ENCODE data around the gene BICD2. TPM values are rescaled to one million over a fixed set of nuclear protein-coding genes. Genes with fewer than 3 reads are reported as not detected.
A peak's percentile ranks its signal among the peaks of the same experiment; 100 is the strongest.

Gene BICD2
- total and polyA plus RNA-seq, 4 donors: 13.8 to 33.2 (median 26.4) TPM

DNA sequence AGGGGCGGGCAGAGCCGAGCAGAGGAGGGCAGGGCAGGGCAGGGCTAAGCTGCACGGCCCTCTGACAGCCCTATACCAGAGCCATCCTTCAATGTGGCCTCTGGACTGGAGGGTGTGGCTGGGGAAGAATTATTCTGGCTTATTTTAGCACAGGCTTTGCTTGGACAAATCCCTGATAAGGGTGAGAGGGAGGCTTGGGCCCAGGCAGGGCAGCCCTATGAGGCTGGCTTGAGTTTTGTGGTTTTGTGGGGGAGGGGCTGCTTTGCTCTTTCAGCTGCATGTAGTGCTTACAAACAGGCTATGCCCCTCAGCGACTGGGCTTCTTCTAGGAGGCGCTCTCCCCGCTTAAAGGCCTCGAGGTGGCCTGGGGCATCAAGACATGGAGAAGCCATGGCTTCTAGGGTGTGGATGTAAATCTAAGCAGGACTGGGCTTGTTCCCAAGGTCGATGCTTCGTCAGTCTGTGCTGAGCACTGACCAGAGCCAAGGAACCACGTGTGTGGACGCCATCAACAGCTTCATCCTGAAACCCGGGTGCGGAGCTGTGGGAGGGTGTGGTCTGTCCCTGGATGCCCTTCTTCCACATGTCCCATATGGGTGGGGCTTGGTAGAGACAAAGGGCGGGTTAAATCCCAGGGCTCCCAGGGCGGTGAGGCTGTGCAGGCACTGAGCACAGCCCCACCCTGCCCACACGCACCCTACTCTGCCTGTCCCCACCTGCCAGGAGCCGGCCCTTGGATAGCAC lies 49.0 kb downstream of the BICD2 start:
- no peak overlapping the region for H3K27ac ChIP-seq (ENCODE audit: low read depth in 1 of 2, low read length in 1 of 2)
- WGBS, 2 donors: 84 to 86% methylated on average over 17 of the region's 17 CpGs
- peak in 1 of 3 donors; percentile 10 for DNase-seq
- peaks cover 0 to 2% (median 0%) of the 10 kb centered on the region in 5 donors for H3K4me1 ChIP-seq (ENCODE audit: control insufficient read depth in 5 of 5, insufficient read depth in 5 of 5, low read length in 5 of 5)
- no peak for ATAC-seq (ENCODE audit: insufficient read depth, low FRiP score)
- no peak overlapping the region for H3K4me3 ChIP-seq
- peaks cover 8 to 76% (median 49%) of the 10 kb centered on the region in 4 donors for H3K36me3 ChIP-seq (ENCODE audit: control insufficient read depth in 4 of 4, insufficient read depth in 4 of 4, low read length in 4 of 4)
- H3K9me3 ChIP-seq (ENCODE audit: control insufficient read depth in 4 of 4, insufficient read depth in 3 of 4, low read length in 3 of 4): peaks cover 0 to 2% (median 0%) of the 10 kb centered on the region in 4 donors
- TF ChIP-seq, protein P1, sequence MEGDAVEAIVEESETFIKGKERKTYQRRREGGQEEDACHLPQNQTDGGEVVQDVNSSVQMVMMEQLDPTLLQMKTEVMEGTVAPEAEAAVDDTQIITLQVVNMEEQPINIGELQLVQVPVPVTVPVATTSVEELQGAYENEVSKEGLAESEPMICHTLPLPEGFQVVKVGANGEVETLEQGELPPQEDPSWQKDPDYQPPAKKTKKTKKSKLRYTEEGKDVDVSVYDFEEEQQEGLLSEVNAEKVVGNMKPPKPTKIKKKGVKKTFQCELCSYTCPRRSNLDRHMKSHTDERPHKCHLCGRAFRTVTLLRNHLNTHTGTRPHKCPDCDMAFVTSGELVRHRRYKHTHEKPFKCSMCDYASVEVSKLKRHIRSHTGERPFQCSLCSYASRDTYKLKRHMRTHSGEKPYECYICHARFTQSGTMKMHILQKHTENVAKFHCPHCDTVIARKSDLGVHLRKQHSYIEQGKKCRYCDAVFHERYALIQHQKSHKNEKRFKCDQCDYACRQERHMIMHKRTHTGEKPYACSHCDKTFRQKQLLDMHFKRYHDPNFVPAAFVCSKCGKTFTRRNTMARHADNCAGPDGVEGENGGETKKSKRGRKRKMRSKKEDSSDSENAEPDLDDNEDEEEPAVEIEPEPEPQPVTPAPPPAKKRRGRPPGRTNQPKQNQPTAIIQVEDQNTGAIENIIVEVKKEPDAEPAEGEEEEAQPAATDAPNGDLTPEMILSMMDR (IDR thresholded peaks at IDR 0.05; ENCODE audit: control extremely low read depth, extremely low read depth): no peak
- H3K9ac ChIP-seq (ENCODE audit: insufficient read depth in 1 of 2, low read length in 2 of 2): no peak overlapping the region
- H3K27me3 ChIP-seq (ENCODE audit: control insufficient read depth in 3 of 3, insufficient read depth in 3 of 3, low read length in 2 of 3): no peaks in the 10 kb centered on the region

- DNase-seq (peak in 1 of 3 donors; percentile 8), ATAC-seq (ENCODE audit: insufficient read depth, low FRiP score) (no peak)
- Histone ChIP-seq H3K27ac (ENCODE audit: low read depth in 1 of 2, low read length in 1 of 2) (no peak overlapping the region), H3K4me1 (ENCODE audit: control insufficient read depth in 5 of 5, insufficient read depth in 5 of 5, low read length in 5 of 5) (peaks cover 0 to 2% (median 0%) of the 10 kb centered on the region in 5 donors), H3K9ac (ENCODE audit: insufficient read depth in 1 of 2, low read length in 2 of 2) (no peak overlapping the region), H3K36me3 (ENCODE audit: control insufficient read depth in 4 of 4, insufficient read depth in 4 of 4, low read length in 4 of 4) (peaks cover 5 to 74% (median 46%) of the 10 kb centered on the region in 4 donors), H3K9me3 (ENCODE audit: control insufficient read depth in 4 of 4, insufficient read depth in 3 of 4, low read length in 3 of 4) (peaks cover 0 to 2% (median 0%) of the 10 kb centered on the region in 4 donors), H3K27me3 (ENCODE audit: control insufficient read depth in 3 of 3, insufficient read depth in 3 of 3, low read length in 2 of 3) (no peaks in the 10 kb centered on the region), H3K4me3 (no peak overlapping the region)
- 96 to 97% methylated on average over 34 of the region's 34 CpGs for WGBS, 2 donors
- TF ChIP-seq, protein P1 (IDR thresholded peaks at IDR 0.05; ENCODE audit: control extremely low read depth, extremely low read depth): no peak
Measured at GRCh38 chr9:92714787-92715487, 49.7 kb downstream of the BICD2 start.

DNA sequence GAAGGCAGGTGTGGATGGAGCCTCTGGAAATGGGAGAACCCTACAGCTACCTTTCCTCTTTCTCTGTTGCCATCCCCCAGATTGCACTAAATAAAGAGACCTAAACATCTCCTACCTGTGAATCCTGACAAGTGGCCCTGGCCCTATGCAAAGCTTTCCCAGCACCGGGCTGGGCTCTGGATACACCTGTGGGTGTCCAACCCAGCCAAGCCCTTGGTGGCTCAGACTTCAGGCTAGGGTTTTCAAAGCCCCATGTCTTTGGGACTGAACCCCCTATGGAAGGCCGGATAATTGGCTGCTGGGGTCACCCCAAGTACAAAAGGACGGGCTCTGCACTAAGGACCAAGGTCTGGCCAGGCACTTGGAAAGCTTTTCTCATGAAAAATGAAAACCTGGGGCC lies 50.6 kb downstream of the BICD2 start:
- ATAC-seq (ENCODE audit: insufficient read depth, low FRiP score): no peak
- H3K36me3 ChIP-seq (ENCODE audit: control insufficient read depth in 4 of 4, insufficient read depth in 4 of 4, low read length in 4 of 4): peaks cover 0 to 69% (median 39%) of the 10 kb centered on the region in 4 donors

More for the DNA sequence above, 50.6 kb downstream of the BICD2 start:
- Histone ChIP-seq H3K4me1 (ENCODE audit: control insufficient read depth in 5 of 5, insufficient read depth in 5 of 5, low read length in 5 of 5) (peaks cover 0 to 2% (median 0%) of the 10 kb centered on the region in 5 donors), H3K4me3 (no peak overlapping the region), H3K27ac (ENCODE audit: low read depth in 1 of 2, low read length in 1 of 2) (no peak overlapping the region), H3K9ac (ENCODE audit: insufficient read depth in 1 of 2, low read length in 2 of 2) (no peak overlapping the region), H3K9me3 (ENCODE audit: control insufficient read depth in 4 of 4, insufficient read depth in 3 of 4, low read length in 3 of 4) (peaks cover 0 to 2% (median 0%) of the 10 kb centered on the region in 4 donors), H3K27me3 (ENCODE audit: control insufficient read depth in 3 of 3, insufficient read depth in 3 of 3, low read length in 2 of 3) (no peaks in the 10 kb centered on the region)
- TF ChIP-seq, protein P1 (IDR thresholded peaks at IDR 0.05; ENCODE audit: control extremely low read depth, extremely low read depth): no peak
- DNase-seq: no peak
- 96 to 97% methylated on average over 3 of the region's 3 CpGs for WGBS, 2 donors
